ENCODE data around the gene MAG. TPM values are rescaled to one million over a fixed set of nuclear protein-coding genes. Genes with fewer than 3 reads are reported as not detected.

Gene MAG
- total and polyA plus RNA-seq, 2 donors = 0.09 to 0.41 TPM

GRCh38 chr19:35264268-35265125 is 27.5 kb upstream of the MAG start:
- WGBS = 85% methylated on average over 7 of the region's 7 CpGs
- H3K36me3 ChIP-seq (ENCODE audit: control insufficient read depth in 2 of 2, insufficient read depth in 2 of 2, low read length in 1 of 2) = peaks cover 0 to 2% of the 10 kb centered on the region in 2 donors
- no peak for DNase-seq (ENCODE audit: low read depth in 6 of 9, low spot score in 9 of 9)

GRCh38 chr19:35265126-35265899 is 26.6 kb upstream of the MAG start:
- no peak for DNase-seq (ENCODE audit: low read depth in 6 of 9, low spot score in 9 of 9)
- Histone ChIP-seq H3K36me3 (ENCODE audit: control insufficient read depth in 2 of 2, insufficient read depth in 2 of 2, low read length in 1 of 2) (peaks cover 1 to 3% of the 10 kb centered on the region in 2 donors), H3K9me3 (ENCODE audit: control insufficient read depth in 2 of 2, insufficient read depth in 1 of 2, low read length in 1 of 2) (no peaks in the 10 kb centered on the region), H3K4me1 (ENCODE audit: control insufficient read depth in 2 of 2, insufficient read depth in 2 of 2, low read length in 2 of 2) (peaks cover 9 to 25% of the 10 kb centered on the region in 2 donors), H3K27ac (ENCODE audit: low read depth in 1 of 2, low read length in 1 of 2) (no peak overlapping the region), H3K27me3 (ENCODE audit: control insufficient read depth in 2 of 2, insufficient read depth in 1 of 2, low read length in 1 of 2) (peaks cover 0 to 4% of the 10 kb centered on the region in 2 donors), H3K4me3 (ENCODE audit: low read length in 2 of 2) (no peak overlapping the region)
- WGBS = 93% methylated on average over 6 of the region's 6 CpGs

More at GRCh38 chr19:35264268-35265125, 27.5 kb upstream of the MAG start:
- Histone ChIP-seq H3K27ac (ENCODE audit: low read depth in 1 of 2, low read length in 1 of 2) (no peak overlapping the region), H3K9me3 (ENCODE audit: control insufficient read depth in 2 of 2, insufficient read depth in 1 of 2, low read length in 1 of 2) (no peaks in the 10 kb centered on the region), H3K27me3 (ENCODE audit: control insufficient read depth in 2 of 2, insufficient read depth in 1 of 2, low read length in 1 of 2) (peaks cover 0 to 4% of the 10 kb centered on the region in 2 donors), H3K4me3 (ENCODE audit: low read length in 2 of 2) (no peak overlapping the region), H3K4me1 (ENCODE audit: control insufficient read depth in 2 of 2, insufficient read depth in 2 of 2, low read length in 2 of 2) (peaks cover 3 to 18% of the 10 kb centered on the region in 2 donors)

DNA sequence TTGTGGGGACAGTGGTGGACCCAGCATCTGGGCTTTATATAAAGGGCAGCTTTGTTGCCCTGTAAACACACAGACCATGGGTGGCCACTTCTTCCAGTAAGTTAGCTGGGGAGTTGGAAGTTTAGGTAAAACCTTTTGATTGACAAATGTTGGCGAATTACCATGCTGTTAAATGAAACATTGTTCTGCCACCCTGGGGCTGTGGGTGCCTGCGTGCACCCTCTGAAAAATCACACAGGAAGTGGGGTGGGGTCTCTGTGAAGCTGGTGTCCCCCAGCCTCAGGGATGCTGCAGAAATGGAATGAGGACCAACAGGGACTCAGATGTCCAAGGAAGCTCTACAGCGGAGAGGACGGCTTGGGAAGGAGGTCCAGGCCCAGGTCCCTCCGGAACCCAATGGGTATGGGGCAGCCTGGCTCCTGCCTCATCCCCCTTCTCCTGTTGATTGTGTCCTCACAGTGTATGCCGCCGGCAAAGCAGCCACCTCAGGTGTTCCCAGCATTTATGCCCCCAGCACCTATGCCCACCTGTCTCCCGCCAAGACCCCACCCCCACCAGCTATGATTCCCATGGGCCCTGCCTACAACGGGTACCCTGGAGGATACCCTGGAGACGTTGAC is 26.0 kb upstream of the MAG start:
- Histone ChIP-seq H3K36me3 (ENCODE audit: control insufficient read depth in 2 of 2, insufficient read depth in 2 of 2, low read length in 1 of 2) (peaks cover 8 to 10% of the 10 kb centered on the region in 2 donors), H3K4me3 (ENCODE audit: low read length in 2 of 2) (no peak overlapping the region), H3K4me1 (ENCODE audit: control insufficient read depth in 2 of 2, insufficient read depth in 2 of 2, low read length in 2 of 2) (peaks cover 11 to 25% of the 10 kb centered on the region in 2 donors), H3K27me3 (ENCODE audit: control insufficient read depth in 2 of 2, insufficient read depth in 1 of 2, low read length in 1 of 2) (peaks cover 0 to 4% of the 10 kb centered on the region in 2 donors), H3K9me3 (ENCODE audit: control insufficient read depth in 2 of 2, insufficient read depth in 1 of 2, low read length in 1 of 2) (no peaks in the 10 kb centered on the region), H3K27ac (ENCODE audit: low read depth in 1 of 2, low read length in 1 of 2) (no peak overlapping the region)
- DNase-seq (ENCODE audit: low read depth in 6 of 9, low spot score in 9 of 9) = no peak
- WGBS = 94% methylated on average over 10 of the region's 10 CpGs

GRCh38 chr19:35266520-35267352 is 25.2 kb upstream of the MAG start:
- H3K27me3 ChIP-seq (ENCODE audit: control insufficient read depth in 2 of 2, insufficient read depth in 1 of 2, low read length in 1 of 2) = peaks cover 0 to 4% of the 10 kb centered on the region in 2 donors
- H3K4me1 ChIP-seq (ENCODE audit: control insufficient read depth in 2 of 2, insufficient read depth in 2 of 2, low read length in 2 of 2) = peaks cover 11 to 25% of the 10 kb centered on the region in 2 donors
- WGBS = 53% methylated on average over 39 of the region's 39 CpGs
- H3K27ac ChIP-seq (ENCODE audit: low read depth in 1 of 2, low read length in 1 of 2) = peak overlapping the region in 1 of 2 donors; percentile 99
- no peak for DNase-seq (ENCODE audit: low read depth in 6 of 9, low spot score in 9 of 9)
- peak overlapping the region; percentile 65 to 94 for H3K4me3 ChIP-seq (ENCODE audit: low read length in 2 of 2)
- H3K36me3 ChIP-seq (ENCODE audit: control insufficient read depth in 2 of 2, insufficient read depth in 2 of 2, low read length in 1 of 2) = peaks cover 16 to 17% of the 10 kb centered on the region in 2 donors
- no peaks in the 10 kb centered on the region for H3K9me3 ChIP-seq (ENCODE audit: control insufficient read depth in 2 of 2, insufficient read depth in 1 of 2, low read length in 1 of 2)

DNA sequence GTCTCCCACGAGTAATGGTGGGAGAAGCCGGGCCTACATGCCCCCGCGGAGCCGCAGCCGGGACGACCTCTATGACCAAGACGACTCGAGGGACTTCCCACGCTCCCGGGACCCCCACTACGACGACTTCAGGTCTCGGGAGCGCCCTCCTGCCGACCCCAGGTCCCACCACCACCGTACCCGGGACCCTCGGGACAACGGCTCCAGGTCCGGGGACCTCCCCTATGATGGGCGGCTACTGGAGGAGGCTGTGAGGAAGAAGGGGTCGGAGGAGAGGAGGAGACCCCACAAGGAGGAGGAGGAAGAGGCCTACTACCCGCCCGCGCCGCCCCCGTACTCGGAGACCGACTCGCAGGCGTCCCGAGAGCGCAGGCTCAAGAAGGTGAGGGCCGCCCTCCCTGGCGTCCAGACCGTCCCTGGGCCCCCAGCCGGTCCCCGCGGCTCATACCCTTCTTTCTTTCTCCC is 24.6 kb upstream of the MAG start:
- peaks cover 11 to 25% of the 10 kb centered on the region in 2 donors for H3K4me1 ChIP-seq (ENCODE audit: control insufficient read depth in 2 of 2, insufficient read depth in 2 of 2, low read length in 2 of 2)
- H3K4me3 ChIP-seq (ENCODE audit: low read length in 2 of 2) = peak overlapping the region; percentile 65 to 94
- WGBS = under 1% methylated on average over 40 of the region's 40 CpGs
- peak in 3 of 9 donors; percentile 8 to 47 (median 44) for DNase-seq (ENCODE audit: low read depth in 6 of 9, low spot score in 9 of 9)
- H3K9me3 ChIP-seq (ENCODE audit: control insufficient read depth in 2 of 2, insufficient read depth in 1 of 2, low read length in 1 of 2) = no peaks in the 10 kb centered on the region
- peak overlapping the region; percentile 80 to 99 for H3K27ac ChIP-seq (ENCODE audit: low read depth in 1 of 2, low read length in 1 of 2)
- H3K27me3 ChIP-seq (ENCODE audit: control insufficient read depth in 2 of 2, insufficient read depth in 1 of 2, low read length in 1 of 2) = peaks cover 0 to 2% of the 10 kb centered on the region in 2 donors
- peaks cover 22 to 23% of the 10 kb centered on the region in 2 donors for H3K36me3 ChIP-seq (ENCODE audit: control insufficient read depth in 2 of 2, insufficient read depth in 2 of 2, low read length in 1 of 2)

GRCh38 chr19:35267818-35268535 is 24.0 kb upstream of the MAG start:
- Histone ChIP-seq H3K27me3 (ENCODE audit: control insufficient read depth in 2 of 2, insufficient read depth in 1 of 2, low read length in 1 of 2) (no peaks in the 10 kb centered on the region), H3K4me1 (ENCODE audit: control insufficient read depth in 2 of 2, insufficient read depth in 2 of 2, low read length in 2 of 2) (peaks cover 11 to 25% of the 10 kb centered on the region in 2 donors), H3K9me3 (ENCODE audit: control insufficient read depth in 2 of 2, insufficient read depth in 1 of 2, low read length in 1 of 2) (no peaks in the 10 kb centered on the region), H3K27ac (ENCODE audit: low read depth in 1 of 2, low read length in 1 of 2) (peak overlapping the region; percentile 85 to 99), H3K4me3 (ENCODE audit: low read length in 2 of 2) (peak overlapping the region; percentile 65 to 94), H3K36me3 (ENCODE audit: control insufficient read depth in 2 of 2, insufficient read depth in 2 of 2, low read length in 1 of 2) (peaks cover 24 to 28% of the 10 kb centered on the region in 2 donors)
- under 1% methylated on average over 100 of the region's 100 CpGs for WGBS
- DNase-seq (ENCODE audit: low read depth in 6 of 9, low spot score in 9 of 9) = peak; percentile 38 to 85 (median 67)

DNA sequence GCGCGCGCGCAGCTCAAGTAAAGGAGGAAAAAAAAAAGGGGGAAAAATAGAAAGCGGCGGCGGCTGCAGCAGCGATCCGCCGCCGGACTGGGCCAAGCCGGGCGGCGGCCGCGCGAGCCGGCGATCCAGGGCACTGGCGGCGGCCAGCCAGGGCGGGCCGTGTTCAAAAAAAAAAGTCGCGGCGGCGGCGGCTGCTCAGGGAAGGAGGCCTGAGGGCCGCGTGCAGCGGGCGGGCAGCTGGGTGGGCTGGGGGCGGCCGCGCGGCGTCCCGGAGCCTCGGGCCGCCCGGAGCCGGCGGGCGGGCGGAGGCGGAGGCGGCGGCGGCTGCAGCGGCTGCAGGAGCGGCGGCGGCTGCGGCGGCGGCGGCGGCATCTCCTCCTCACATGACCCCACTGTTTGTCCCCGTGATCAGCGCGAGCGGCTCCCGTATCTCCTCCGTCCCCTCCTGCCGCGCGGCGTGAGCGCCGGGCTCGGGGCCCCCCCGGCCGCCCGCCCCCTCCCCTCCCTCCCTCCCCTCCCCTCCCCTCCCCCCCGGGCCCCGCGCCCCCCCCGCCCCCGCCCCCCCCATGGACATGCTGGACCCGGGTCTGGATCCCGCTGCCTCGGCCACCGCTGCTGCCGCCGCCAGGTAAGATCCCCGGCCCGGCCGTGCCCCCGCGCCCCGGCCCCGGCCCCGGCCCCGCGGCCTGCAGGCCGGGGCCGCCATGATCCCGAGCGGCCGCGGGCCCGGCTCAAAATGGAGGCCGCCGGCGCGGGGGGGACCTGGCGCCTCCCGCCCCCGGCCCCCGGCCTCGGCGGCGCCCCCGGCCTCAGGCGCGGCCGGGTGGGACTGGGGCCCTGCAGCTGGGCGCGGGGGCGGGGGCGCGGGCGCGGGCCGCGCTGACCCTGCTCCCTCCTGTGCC is 23.2 kb upstream of the MAG start, which contains the start of gene USF2:
TSS of gene USF2 (plus strand) at position 427 of the 902 bp plus-strand sequence. CDS start at position 567, 140 bp downstream.
- Histone ChIP-seq H3K27ac (ENCODE audit: low read depth in 1 of 2, low read length in 1 of 2) (peak within 1 kb of the TSS; percentile 85 to 99), H3K9me3 (ENCODE audit: control insufficient read depth in 2 of 2, insufficient read depth in 1 of 2, low read length in 1 of 2) (no peaks in the 10 kb centered on the region), H3K4me1 (ENCODE audit: control insufficient read depth in 2 of 2, insufficient read depth in 2 of 2, low read length in 2 of 2) (peaks cover 11 to 25% of the 10 kb centered on the region in 2 donors), H3K4me3 (ENCODE audit: low read length in 2 of 2) (peak within 1 kb of the TSS; percentile 65 to 94), H3K36me3 (ENCODE audit: control insufficient read depth in 2 of 2, insufficient read depth in 2 of 2, low read length in 1 of 2) (peaks cover 31 to 36% of the 10 kb centered on the region in 2 donors), H3K27me3 (ENCODE audit: control insufficient read depth in 2 of 2, insufficient read depth in 1 of 2, low read length in 1 of 2) (no peaks in the 10 kb centered on the region)
- under 1% methylated on average over 121 of the region's 126 CpGs for WGBS
- DNase-seq (ENCODE audit: low read depth in 6 of 9, low spot score in 9 of 9) = peak in 4 of 9 donors; percentile 30 to 65 (median 44)

All from thymus (tissue), 11 donors.